ENCODE results near the gene TSN.

Gene TSN

GRCh38 chr2:121768143-121768755, 12.8 kb downstream of the TSN start:
- H3K4me3 ChIP-seq (replicated peaks; ENCODE audit: insufficient read depth, low read length), result no peak overlapping the region
- no peak overlapping the region for H3K27ac ChIP-seq (replicated peaks)
- TF ChIP-seq GABPA (IDR thresholded peaks at IDR 0.05; ENCODE audit: low read depth), result no peak
- no peak; the same call in 1 of the 2 replicates for TF ChIP-seq SPI1 (IDR thresholded peaks at IDR 0.05; ENCODE audit: borderline replicate concordance, low read depth)
- TF ChIP-seq REST (IDR thresholded peaks at IDR 0.05; ENCODE audit: insufficient replicate concordance, low read depth), result no peak
- no peak for TF ChIP-seq POLR2AphosphoS5 (IDR thresholded peaks at IDR 0.05; ENCODE audit: low read depth)
- TF ChIP-seq CTCF (IDR thresholded peaks at IDR 0.05; ENCODE audit: insufficient read depth, low read length), result no peak
- no peak for DNase-seq (ENCODE audit: low read depth in 1 of 2, low spot score in 1 of 2)
- no peaks in the 10 kb centered on the region for H3K27me3 ChIP-seq (ENCODE audit: insufficient read depth, poor library complexity, severe bottlenecking)

- H3K27ac ChIP-seq (replicated peaks), result no peak overlapping the region
- DNase-seq (ENCODE audit: low read depth in 1 of 2, low spot score in 1 of 2), result no peak
- TF ChIP-seq REST (IDR thresholded peaks at IDR 0.05; ENCODE audit: insufficient replicate concordance, low read depth) (no peak), CTCF (IDR thresholded peaks at IDR 0.05; ENCODE audit: insufficient read depth, low read length) (no peak), GABPA (IDR thresholded peaks at IDR 0.05; ENCODE audit: low read depth) (no peak), SPI1 (IDR thresholded peaks at IDR 0.05; ENCODE audit: borderline replicate concordance, low read depth) (no peak), POLR2AphosphoS5 (IDR thresholded peaks at IDR 0.05; ENCODE audit: low read depth) (no peak)
- no peak overlapping the region for H3K4me3 ChIP-seq (replicated peaks; ENCODE audit: insufficient read depth, low read length)
- no peaks in the 10 kb centered on the region for H3K27me3 ChIP-seq (ENCODE audit: insufficient read depth, poor library complexity, severe bottlenecking)
Measured at GRCh38 chr2:121771976-121772742, 16.7 kb downstream of the TSN start.

GRCh38 chr2:121774235-121774634, 18.8 kb downstream of the TSN start:
- H3K27ac ChIP-seq (replicated peaks), result no peak overlapping the region
- no peaks in the 10 kb centered on the region for H3K27me3 ChIP-seq (ENCODE audit: insufficient read depth, poor library complexity, severe bottlenecking)
- H3K4me3 ChIP-seq (replicated peaks; ENCODE audit: insufficient read depth, low read length), result no peak overlapping the region
- no peak for TF ChIP-seq SPI1 (IDR thresholded peaks at IDR 0.05; ENCODE audit: borderline replicate concordance, low read depth)
- no peak for TF ChIP-seq POLR2AphosphoS5 (IDR thresholded peaks at IDR 0.05; ENCODE audit: low read depth)
- no peak for TF ChIP-seq REST (IDR thresholded peaks at IDR 0.05; ENCODE audit: insufficient replicate concordance, low read depth)
- TF ChIP-seq GABPA (IDR thresholded peaks at IDR 0.05; ENCODE audit: low read depth), result no peak
- TF ChIP-seq CTCF (IDR thresholded peaks at IDR 0.05; ENCODE audit: insufficient read depth, low read length), result no peak
- no peak for DNase-seq (ENCODE audit: low read depth in 1 of 2, low spot score in 1 of 2)
